Activated T-cell treated with anti-CD3 and anti-CD28 coated beads for 24 hours (primary cell): ENCODE results near the gene ATP5F1C.

Experiments
- DNase-seq: peaks from one replicate; pipeline ENCODE4 v3.0.0-alpha.2; 2020; ENCODE audit warnings: low read depth

ATP5F1C gene

GRCh38 chr10:7853226-7853842, 65.4 kb downstream of the ATP5F1C start:
- DNase-seq, result no peak

GRCh38 chr10:7853890-7854289, 65.9 kb downstream of the ATP5F1C start:
- DNase-seq, result no peak

- DNase-seq, result no peak
These were observed 67.2 kb downstream of the ATP5F1C start for GRCh38 chr10:7855205-7855604.

- DNase-seq, result no peak
These were observed 68.7 kb downstream of the ATP5F1C start for GRCh38 chr10:7856678-7857077.

- DNase-seq, result no peak
These were observed 69.3 kb downstream of the ATP5F1C start for GRCh38 chr10:7857262-7857661.
